IMR-90 (cell line): ENCODE measurements around the gene GNAS. TPM values are rescaled to one million over a fixed set of nuclear protein-coding genes. Genes with fewer than 3 reads are reported as not detected.

Source experiments
- ATAC-seq: fragments of 200-7000 bp; cut with Tn5 transposase; 2 replicates; pipeline ENCODE4 v1.9.1; 2020; ENCODE audit warnings: low read depth, mild to moderate bottlenecking, moderate library complexity
- BruUV-seq: library from RNA; stranded (reverse); fragments of 400-500 nt; replicated peaks from 2 replicates; lab custom pipeline; 2021; lab: Mats Ljungman, UMichigan
- CTCF ChIA-PET: fragments of 300-600 bp; formaldehyde crosslinking; extraction: SDS; loops from one replicate; lab custom pipeline; 2021; ENCODE audit warnings: antibody characterized with exemption; lab: Yijun Ruan, JAX
- POLR2A ChIA-PET: fragments of 300-600 bp; sonication (Branson Sonifier 250); formaldehyde crosslinking; loops from one replicate; lab custom pipeline; 2022; ENCODE audit warnings: antibody characterized with exemption; ENCODE audit not compliant: unreplicated experiment; lab: Charles Lee
- DNase-seq: peaks from one replicate; pipeline ENCODE4 v3.0.0; 2013
- H2AFZ ChIP-seq: replicated peaks from 2 replicates; pipeline ENCODE3; 2013; ENCODE audit warnings: low read length, mild to moderate bottlenecking; ENCODE audit not compliant: poor library complexity
- H2AK5ac ChIP-seq: 2 replicates; pipeline ENCODE4 v1.6.1; 2013; ENCODE audit warnings: low read depth, low read length, inconsistent platforms
- H2AK9ac ChIP-seq: replicated peaks from 2 replicates; pipeline ENCODE3; 2013; ENCODE audit warnings: mild to moderate bottlenecking, low read depth, low read length, moderate library complexity; ENCODE audit not compliant: poor library complexity
- H2BK120ac ChIP-seq: 2 replicates; pipeline ENCODE4 v1.6.1; 2013; ENCODE audit warnings: low read depth, low read length, inconsistent platforms
- H2BK15ac ChIP-seq: 3 replicates; pipeline ENCODE4 v1.6.1; 2013; ENCODE audit warnings: low read depth, low read length, inconsistent platforms
- H2BK20ac ChIP-seq: 2 replicates; pipeline ENCODE4 v1.6.1; 2013; ENCODE audit warnings: low read depth, mild to moderate bottlenecking, inconsistent platforms, low read length, moderate library complexity
- H2BK5ac ChIP-seq: 2 replicates; pipeline ENCODE4 v1.6.1; 2013; ENCODE audit warnings: mild to moderate bottlenecking, low read depth, low read length, inconsistent platforms; ENCODE audit not compliant: poor library complexity, severe bottlenecking
- H3K14ac ChIP-seq: replicated peaks from 2 replicates; pipeline ENCODE4 v1.6.1; 2013; ENCODE audit warnings: low read depth, low read length, inconsistent platforms
- H3K18ac ChIP-seq: 2 replicates; pipeline ENCODE4 v1.6.1; 2013; ENCODE audit warnings: low read depth, low read length, control low read depth
- H3K23ac ChIP-seq: 2 replicates; pipeline ENCODE4 v1.6.1; 2013; ENCODE audit warnings: low read depth, low read length, inconsistent platforms
- H3K27ac ChIP-seq: 2 replicates; pipeline ENCODE4 v1.5.1; 2013; ENCODE audit warnings: mild to moderate bottlenecking, control low read depth, low read length; ENCODE audit not compliant: insufficient read depth
- H3K27me3 ChIP-seq: 2 replicates; pipeline ENCODE4 v1.6.1; 2013; ENCODE audit warnings: low read length; ENCODE audit not compliant: control insufficient read depth, insufficient read depth
- H3K36me3 ChIP-seq: 2 replicates; pipeline ENCODE4 v1.6.1; 2013; ENCODE audit warnings: low read length, mixed read lengths; ENCODE audit not compliant: control insufficient read depth, insufficient read depth
- H3K4ac ChIP-seq: 2 replicates; pipeline ENCODE4 v1.6.1; 2013; ENCODE audit warnings: low read depth, low read length, inconsistent platforms
- H3K4me1 ChIP-seq: 2 replicates; pipeline ENCODE4 v1.6.1; 2013; ENCODE audit warnings: low read length, mixed read lengths; ENCODE audit not compliant: control insufficient read depth, insufficient read depth
- H3K4me2 ChIP-seq: 2 replicates; pipeline ENCODE4 v1.6.1; 2013; ENCODE audit warnings: low read depth, mild to moderate bottlenecking, control low read depth, low read length, moderate library complexity
- H3K4me3 ChIP-seq: 2 replicates; pipeline ENCODE4 v1.5.1; 2013; ENCODE audit warnings: low read depth, mild to moderate bottlenecking, control low read depth, low read length, moderate library complexity; ENCODE audit not compliant: insufficient read depth
- H3K56ac ChIP-seq: 2 replicates; pipeline ENCODE4 v1.6.1; 2013; ENCODE audit warnings: low read length, inconsistent platforms; ENCODE audit not compliant: insufficient read depth; ENCODE audit errors: extremely low read depth
- H3K79me1 ChIP-seq, 2 experiments: 2 replicates each; pipeline ENCODE4 v1.6.1; 2013; ENCODE audit warnings: low read length in 2 of 2, inconsistent platforms in 1 of 2, low read depth in 1 of 2
- H3K9ac ChIP-seq: 2 replicates; pipeline ENCODE4 v1.6.1; 2013; ENCODE audit warnings: low read depth, low read length, control low read depth
- H3K9me1 ChIP-seq: 2 replicates; pipeline ENCODE4 v1.6.1; 2013; ENCODE audit warnings: low read length, inconsistent platforms; ENCODE audit not compliant: insufficient read depth
- H3K9me3 ChIP-seq: 2 replicates; pipeline ENCODE4 v1.6.1; 2013; ENCODE audit warnings: low read length; ENCODE audit not compliant: control insufficient read depth, insufficient read depth
- H4K20me1 ChIP-seq: 2 replicates; pipeline ENCODE4 v1.6.1; 2013; ENCODE audit warnings: low read length, inconsistent platforms; ENCODE audit not compliant: insufficient read depth
- H4K5ac ChIP-seq: 2 replicates; pipeline ENCODE4 v1.6.1; 2013; ENCODE audit warnings: mild to moderate bottlenecking, low read depth, low read length, control low read depth
- H4K8ac ChIP-seq, 2 experiments: 2 replicates each; pipeline ENCODE4 v1.6.1; 2013; ENCODE audit warnings: low read depth in 2 of 2, low read length in 2 of 2, control low read depth in 1 of 2, inconsistent platforms in 1 of 2
- H4K91ac ChIP-seq: 2 replicates; pipeline ENCODE4 v1.6.1; 2013; ENCODE audit warnings: low read depth, low read length, inconsistent platforms; ENCODE audit not compliant: insufficient read depth
- BHLHE40 ChIP-seq: fragments of 150-350 bp; IDR thresholded peaks from 2 replicates; pipeline ENCODE4 v1.6.1; 2016; ENCODE audit warnings: mild to moderate bottlenecking, low read depth, low read length
- CEBPB ChIP-seq: IDR thresholded peaks from 2 replicates; pipeline ENCODE4 v1.6.1; 2012; ENCODE audit warnings: low read depth, low read length, improper control_type of control experiment
- CHD1 ChIP-seq: IDR thresholded peaks from 2 replicates; pipeline ENCODE4 v1.6.1; 2012; ENCODE audit warnings: low read depth, low read length, improper control_type of control experiment
- CTCF ChIP-seq: conservative IDR thresholded peaks from 2 replicates; pipeline ENCODE4 v1.5.1; 2012; ENCODE audit warnings: mild to moderate bottlenecking, low read depth, low read length, improper control_type of control experiment
- ELK1 ChIP-seq: fragments of 150-350 bp; IDR thresholded peaks from 2 replicates; pipeline ENCODE4 v1.6.1; 2016; ENCODE audit warnings: low read depth, mild to moderate bottlenecking, low read length, moderate library complexity, borderline replicate concordance
- FOS ChIP-seq: fragments of 150-350 bp; IDR thresholded peaks from 2 replicates; pipeline ENCODE4 v1.6.1; 2016; ENCODE audit warnings: low read depth, low read length
- MAFK ChIP-seq: IDR thresholded peaks from 2 replicates; pipeline ENCODE4 v1.6.1; 2012; ENCODE audit warnings: low read depth, low read length, improper control_type of control experiment
- MAZ ChIP-seq: IDR thresholded peaks from 2 replicates; pipeline ENCODE4 v1.6.1; 2012; ENCODE audit warnings: low read depth, mild to moderate bottlenecking, low read length, improper control_type of control experiment, moderate library complexity, borderline replicate concordance
- MXI1 ChIP-seq: IDR thresholded peaks from 2 replicates; pipeline ENCODE4 v1.6.1; 2012; ENCODE audit warnings: low read depth, mild to moderate bottlenecking, low read length, moderate library complexity, borderline replicate concordance
- NFE2L2 ChIP-seq: fragments of 150-350 bp; IDR thresholded peaks from 2 replicates; pipeline ENCODE4 v1.6.1; 2016; ENCODE audit warnings: low read depth, mild to moderate bottlenecking, low read length
- POLR2A ChIP-seq: IDR thresholded peaks from 2 replicates; pipeline ENCODE4 v1.6.1; 2012; ENCODE audit warnings: mild to moderate bottlenecking, low read depth, low read length
- RAD21 ChIP-seq: IDR thresholded peaks from 2 replicates; pipeline ENCODE4 v1.6.1; 2012; ENCODE audit warnings: low read length, improper control_type of control experiment
- RCOR1 ChIP-seq: IDR thresholded peaks from 2 replicates; pipeline ENCODE4 v1.6.1; 2012; ENCODE audit warnings: mild to moderate bottlenecking, low read length, improper control_type of control experiment; ENCODE audit not compliant: insufficient replicate concordance
- RFX5 ChIP-seq: IDR thresholded peaks from 2 replicates; pipeline ENCODE4 v1.8.0; 2012; ENCODE audit warnings: low read depth, mild to moderate bottlenecking, low read length, moderate library complexity
- SMC3 ChIP-seq: fragments of 150-350 bp; IDR thresholded peaks from 2 replicates; pipeline ENCODE4 v1.6.1; 2016; ENCODE audit warnings: low read depth, mild to moderate bottlenecking, antibody characterized with exemption, low read length, moderate library complexity
- USF2 ChIP-seq: fragments of 150-350 bp; IDR thresholded peaks from 2 replicates; pipeline ENCODE4 v1.6.1; 2017; ENCODE audit warnings: mild to moderate bottlenecking, antibody characterized with exemption, low read length, low read depth
- WGBS, 2 experiments: methylation state at CpG; one replicate each; pipeline versions ENCODE4 v1.1.5 to v1.1.7; 2013; ENCODE audit warnings: missing lambda C conversion rate in 2 of 2; ENCODE audit not compliant: insufficient read length in 1 of 2; ENCODE audit errors: extremely low coverage in 2 of 2; 5-methylcytosine and 5-hydroxymethylcytosine counted together
- dilution Hi-C: fragments of 300-500 bp; cut with HindIII; formaldehyde crosslinking; loops from one replicate; pipeline ENCODE4 v1.14.3; 2018; ENCODE audit warnings: low sequenced_read_pairs; ENCODE audit not compliant: unreplicated experiment
- in situ Hi-C: fragments of 300-500 bp; cut with MboI; formaldehyde crosslinking; loops from 3 replicates; pipeline ENCODE4 v1.14.3; 2019; ENCODE audit warnings: low sequenced_read_pairs, inconsistent platforms, mixed read lengths
- intact Hi-C: fragments of 100-400 bp; cut with micrococcal nuclease; formaldehyde crosslinking; loops from 2 replicates; pipeline ENCODE4 v1.10.0; 2022
- polyA plus RNA-seq, 3 experiments: library from polyadenylated mRNA; depleted of rRNA; stranded (reverse); fragments of >200 nt; gene quantifications; 2 replicates each; pipeline ENCODE4 v1.2.3, GENCODE V29; 2012; ENCODE audit warnings: low replicate concordance in 1 of 3
- total RNA-seq: library from RNA; depleted of rRNA; stranded (reverse); fragments of >200 nt; gene quantifications from 2 replicates; pipeline ENCODE4 v1.2.3, GENCODE V29; 2012

The GNAS gene
- total and polyA plus RNA-seq, 2 of the 4 experiments (the other 2 are of a cell fraction), result 397 to 1,356 TPM

GRCh38 chr20:58878399-58878798, 25.9 kb downstream of the GNAS start:
- H3K23ac ChIP-seq, result no peak overlapping the region
- peaks cover 2% of the 10 kb centered on the region; the same call in 1 of the 2 replicates for H3K9me1 ChIP-seq
- intact Hi-C loops (no loop called here), in situ Hi-C loops (no loop called here), dilution Hi-C loops (no loop called here)
- H3K9me3 ChIP-seq, result no peaks in the 10 kb centered on the region
- H3K4me2 ChIP-seq, result no peak overlapping the region
- no peak overlapping the region for H3K4ac ChIP-seq
- no peak overlapping the region for H3K14ac ChIP-seq
- no peaks in the 10 kb centered on the region for H4K20me1 ChIP-seq
- no peak overlapping the region for H3K4me3 ChIP-seq
- H2BK120ac ChIP-seq, result no peak overlapping the region
- H3K36me3 ChIP-seq, result no peaks in the 10 kb centered on the region
- no peak overlapping the region for H2AFZ ChIP-seq
- H4K5ac ChIP-seq, result no peak overlapping the region
- H3K9ac ChIP-seq, result no peak overlapping the region
- H3K4me1 ChIP-seq, result peaks cover 2% of the 10 kb centered on the region; the same call in 1 of the 2 replicates
- peaks cover 11% of the 10 kb centered on the region for H3K27me3 ChIP-seq
- no CpG with 5 or more reads among the region's 4 CpGs for WGBS, 2 experiments
- H2BK5ac ChIP-seq, result no peak overlapping the region
- H2BK20ac ChIP-seq, result no peak overlapping the region
- no peaks in the 10 kb centered on the region for H3K79me1 ChIP-seq
- H2BK15ac ChIP-seq, result no peak overlapping the region
- H2AK5ac ChIP-seq, result no peak overlapping the region
- BruUV-seq, result no TSS peak
- no peak overlapping the region for H3K27ac ChIP-seq
- no peak overlapping the region for H3K56ac ChIP-seq
- no peak overlapping the region for H4K91ac ChIP-seq
- DNase-seq (no peak), ATAC-seq (no peak)
- no peak overlapping the region for H4K8ac ChIP-seq
- no peak for TF ChIP-seq POLR2A
- TF ChIP-seq USF2, result no peak
- no peak for TF ChIP-seq BHLHE40
- no peak for TF ChIP-seq NFE2L2
- no peak for TF ChIP-seq CHD1
- no peak for TF ChIP-seq SMC3
- TF ChIP-seq CTCF, result no peak
- TF ChIP-seq FOS, result no peak
- no peak for TF ChIP-seq RCOR1
- TF ChIP-seq ELK1, result no peak
- no peak for TF ChIP-seq CEBPB
- no peak for TF ChIP-seq RFX5
- no peak for TF ChIP-seq MAZ
- TF ChIP-seq MAFK, result no peak
- TF ChIP-seq RAD21, result no peak
- TF ChIP-seq MXI1, result no peak
- H3K18ac ChIP-seq, result no peak overlapping the region
- ChIA-PET POLR2A (no interaction called here), CTCF (no interaction called here)
- no peak overlapping the region for H2AK9ac ChIP-seq
